Thymus (tissue), 11 donors: ENCODE measurements around the gene COA5. TPM values are rescaled to one million over a fixed set of nuclear protein-coding genes. Genes with fewer than 3 reads are reported as not detected.

Source experiments
- DNase-seq, 9 donors: peaks; one replicate each; pipeline ENCODE4 v3.0.0-alpha.2; 2013; ENCODE audit warnings: low spot score in 9 of 9, low read depth in 6 of 9, missing footprints in 1 of 9
- H3K27ac ChIP-seq, 2 donors: one replicate each; pipeline ENCODE4 v1.5.1; 2013; ENCODE audit warnings: control low read depth in 1 of 2, low read depth in 1 of 2, low read length in 1 of 2, mild to moderate bottlenecking in 1 of 2, moderate library complexity in 1 of 2
- H3K27me3 ChIP-seq, 2 donors: one replicate each; pipeline ENCODE4 v1.5.1; 2013; ENCODE audit warnings: low read length in 1 of 2; ENCODE audit not compliant: control insufficient read depth in 2 of 2, insufficient read depth in 1 of 2
- H3K36me3 ChIP-seq, 2 donors: one replicate each; pipeline ENCODE4 v1.5.1; 2013; ENCODE audit warnings: low read length in 1 of 2, mild to moderate bottlenecking in 1 of 2, moderate library complexity in 1 of 2; ENCODE audit not compliant: control insufficient read depth in 2 of 2, insufficient read depth in 2 of 2
- H3K4me1 ChIP-seq, 2 donors: one replicate each; pipeline ENCODE4 v1.5.1; 2013; ENCODE audit warnings: low read length in 2 of 2; ENCODE audit not compliant: control insufficient read depth in 2 of 2, insufficient read depth in 2 of 2
- H3K4me3 ChIP-seq, 2 donors: one replicate each; pipeline ENCODE4 v1.5.1; 2013; ENCODE audit warnings: low read length in 2 of 2, control low read depth in 1 of 2, mild to moderate bottlenecking in 1 of 2
- H3K9me3 ChIP-seq, 2 donors: one replicate each; pipeline ENCODE4 v1.5.1; 2013; ENCODE audit warnings: low read length in 1 of 2, mild to moderate bottlenecking in 1 of 2; ENCODE audit not compliant: control insufficient read depth in 2 of 2, insufficient read depth in 1 of 2
- WGBS: extraction: QIAGEN DNeasy Blood & Tissue Kit; methylation state at CpG from one replicate; pipeline ENCODE4 v1.1.7; 2013; 5-methylcytosine and 5-hydroxymethylcytosine counted together
- polyA plus RNA-seq: library from polyadenylated mRNA; stranded (reverse); fragments of 200-250 nt; gene quantifications from one replicate; pipeline ENCODE4 v1.2.3, GENCODE V29; 2013
- total RNA-seq: library from RNA; stranded (reverse); fragments of 120-200 nt; gene quantifications from one replicate; pipeline ENCODE4 v1.2.4, GENCODE V29; 2013
- donor health status: healthy.

Gene COA5
- total and polyA plus RNA-seq, 2 donors, result 47.8 to 114 TPM

GRCh38 chr2:98565286-98565860, 42.9 kb downstream of the COA5 start:
- DNase-seq, result peak in 4 of 9 donors; percentile 57 to 79 (median 64)
- Histone ChIP-seq H3K4me3 (no peak overlapping the region), H3K36me3 (peaks cover 68 to 84% of the 10 kb centered on the region in 2 donors), H3K9me3 (peaks cover 0 to 5% of the 10 kb centered on the region in 2 donors), H3K4me1 (peaks cover 37 to 75% of the 10 kb centered on the region in 2 donors), H3K27ac (peak overlapping the region; percentile 62 to 81), H3K27me3 (no peaks in the 10 kb centered on the region)
- 52% methylated on average over 9 of the region's 9 CpGs for WGBS

- H3K4me1 ChIP-seq, result peaks cover 41 to 82% of the 10 kb centered on the region in 2 donors
- WGBS, result 73% methylated on average over 17 of the region's 17 CpGs
- peak overlapping the region in 1 of 2 donors; percentile 81 for H3K27ac ChIP-seq
- peaks cover 60 to 84% of the 10 kb centered on the region in 2 donors for H3K36me3 ChIP-seq
- H3K9me3 ChIP-seq, result peaks cover 0 to 5% of the 10 kb centered on the region in 2 donors
- no peaks in the 10 kb centered on the region for H3K27me3 ChIP-seq
- DNase-seq, result no peak
- no peak overlapping the region for H3K4me3 ChIP-seq
These were observed 43.7 kb downstream of the COA5 start for GRCh38 chr2:98564541-98565132.

DNA sequence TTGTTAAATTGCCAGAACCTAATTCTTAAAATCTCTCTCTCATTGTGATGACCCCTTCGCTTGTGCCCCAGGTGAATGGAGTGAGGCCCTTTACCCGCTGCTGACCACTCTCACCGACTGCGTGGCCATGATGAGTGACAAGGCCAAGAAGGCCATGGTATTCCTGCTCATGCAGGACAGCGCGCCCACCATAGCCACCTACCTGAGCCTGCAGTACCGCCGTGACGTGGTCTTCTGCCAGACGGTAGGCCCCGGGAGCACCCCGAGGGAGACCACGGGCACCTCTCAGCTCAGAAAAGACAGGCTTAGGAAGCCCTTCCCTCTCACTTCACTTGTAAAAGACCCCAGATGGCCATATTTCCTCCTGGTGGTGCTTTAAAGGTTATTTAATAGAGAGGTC, 44.9 kb downstream of the COA5 start:
- H3K27ac ChIP-seq, result no peak overlapping the region
- no peak overlapping the region for H3K4me3 ChIP-seq
- H3K4me1 ChIP-seq, result peaks cover 49 to 83% of the 10 kb centered on the region in 2 donors
- DNase-seq, result no peak
- no peaks in the 10 kb centered on the region for H3K27me3 ChIP-seq
- peaks cover 58 to 84% of the 10 kb centered on the region in 2 donors for H3K36me3 ChIP-seq
- WGBS, result 99% methylated on average over 13 of the region's 13 CpGs
- peaks cover 0 to 5% of the 10 kb centered on the region in 2 donors for H3K9me3 ChIP-seq

GRCh38 chr2:98561902-98562695, 46.2 kb downstream of the COA5 start:
- peaks cover 57 to 87% of the 10 kb centered on the region in 2 donors for H3K4me1 ChIP-seq
- H3K36me3 ChIP-seq, result peaks cover 51 to 83% of the 10 kb centered on the region in 2 donors
- H3K27me3 ChIP-seq, result no peaks in the 10 kb centered on the region
- H3K4me3 ChIP-seq, result no peak overlapping the region
- 98% methylated on average over 13 of the region's 13 CpGs for WGBS
- H3K27ac ChIP-seq, result peak overlapping the region in 1 of 2 donors; percentile 51
- peaks cover 0 to 5% of the 10 kb centered on the region in 2 donors for H3K9me3 ChIP-seq
- no peak for DNase-seq

- H3K36me3 ChIP-seq, result peaks cover 41 to 74% of the 10 kb centered on the region in 2 donors
- peaks cover 0 to 5% of the 10 kb centered on the region in 2 donors for H3K9me3 ChIP-seq
- 99% methylated on average over 9 of the region's 9 CpGs for WGBS
- peaks cover 59 to 84% of the 10 kb centered on the region in 2 donors for H3K4me1 ChIP-seq
- H3K27ac ChIP-seq, result peak overlapping the region in 1 of 2 donors; percentile 75
- no peak overlapping the region for H3K4me3 ChIP-seq
- no peaks in the 10 kb centered on the region for H3K27me3 ChIP-seq
- DNase-seq, result no peak
These were observed 47.3 kb downstream of the COA5 start for GRCh38 chr2:98561018-98561417.

- H3K36me3 ChIP-seq, result peaks cover 41 to 75% of the 10 kb centered on the region in 2 donors
- H3K4me1 ChIP-seq, result peaks cover 57 to 84% of the 10 kb centered on the region in 2 donors
- no peaks in the 10 kb centered on the region for H3K27me3 ChIP-seq
- no peak for DNase-seq
- peaks cover 0 to 5% of the 10 kb centered on the region in 2 donors for H3K9me3 ChIP-seq
- peak overlapping the region in 1 of 2 donors; percentile 75 for H3K27ac ChIP-seq
- H3K4me3 ChIP-seq, result no peak overlapping the region
- 96% methylated on average over 9 of the region's 9 CpGs for WGBS
These were observed 48.0 kb downstream of the COA5 start for GRCh38 chr2:98560256-98560771.

DNA sequence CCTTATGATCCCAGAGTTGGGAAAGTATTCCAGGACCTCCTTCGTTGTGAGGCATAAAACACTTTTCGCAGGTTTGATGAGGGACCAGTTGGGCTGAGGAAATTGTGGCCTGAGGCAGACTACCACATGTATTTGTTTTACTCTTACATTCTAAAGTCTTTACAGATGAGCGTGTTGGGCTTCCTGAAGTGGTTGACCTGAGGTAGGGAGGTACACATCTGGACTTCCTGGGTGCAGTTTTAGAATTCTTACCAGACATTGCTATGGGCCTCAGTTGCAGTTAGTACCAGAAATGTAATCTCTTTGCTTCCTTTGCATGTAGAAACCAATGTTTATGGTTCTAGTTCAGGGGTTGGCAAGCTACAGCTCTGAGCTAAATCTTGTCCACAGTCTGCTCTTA, 48.7 kb downstream of the COA5 start:
- H3K4me1 ChIP-seq, result peaks cover 55 to 84% of the 10 kb centered on the region in 2 donors
- DNase-seq, result no peak
- 51% methylated on average over 3 of the region's 3 CpGs for WGBS
- H3K27me3 ChIP-seq, result no peaks in the 10 kb centered on the region
- H3K9me3 ChIP-seq, result peaks cover 0 to 5% of the 10 kb centered on the region in 2 donors
- H3K36me3 ChIP-seq, result peaks cover 45 to 76% of the 10 kb centered on the region in 2 donors
- no peak overlapping the region for H3K4me3 ChIP-seq
- H3K27ac ChIP-seq, result peak overlapping the region; percentile 67 to 75

DNA sequence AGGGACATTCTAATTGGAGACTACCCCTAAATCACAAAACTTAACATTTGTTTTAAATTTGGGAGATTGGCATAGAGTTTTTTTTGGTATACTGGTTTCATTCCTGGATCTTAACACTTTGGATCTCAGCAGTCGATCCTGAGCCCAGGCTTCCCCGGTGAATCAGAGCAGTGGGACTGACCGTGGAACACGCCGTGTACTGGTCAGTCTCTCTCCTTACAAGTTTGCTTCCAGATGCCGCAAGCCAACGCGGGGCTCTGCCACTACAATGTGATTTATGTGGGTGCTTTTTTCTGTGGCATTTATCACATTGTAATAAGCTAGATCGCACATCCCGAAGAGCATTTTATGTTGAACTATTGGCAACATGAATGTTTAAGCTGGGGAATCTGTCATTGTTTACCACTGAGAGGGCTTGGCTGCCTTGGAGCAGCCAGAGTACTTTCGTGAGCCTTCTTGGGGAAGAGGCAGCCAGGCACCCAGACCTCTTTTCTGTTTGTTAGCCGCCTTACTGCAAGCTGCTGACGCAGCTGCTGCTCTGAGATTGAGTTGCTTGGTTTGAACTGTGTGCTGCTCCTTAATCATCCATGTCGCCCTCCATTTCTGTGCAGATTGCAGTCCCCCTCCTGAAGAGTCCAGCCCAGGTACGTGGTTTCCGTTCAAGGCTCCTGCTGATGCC, 49.3 kb downstream of the COA5 start:
- Histone ChIP-seq H3K4me3 (no peak overlapping the region), H3K9me3 (peaks cover 0 to 5% of the 10 kb centered on the region in 2 donors), H3K4me1 (peaks cover 55 to 84% of the 10 kb centered on the region in 2 donors), H3K36me3 (peaks cover 46 to 76% of the 10 kb centered on the region in 2 donors), H3K27ac (peak overlapping the region; percentile 5 to 75), H3K27me3 (no peaks in the 10 kb centered on the region)
- DNase-seq, result peak in 1 of 9 donors; percentile 37
- 96% methylated on average over 16 of the region's 16 CpGs for WGBS
